K562 (cell line): ENCODE results near the gene SETD5. TPM values are rescaled to one million over a fixed set of nuclear protein-coding genes. Genes with fewer than 3 reads are reported as not detected.

Source experiments
- ATF1 ChIP-seq, 2 experiments: fragments of 450-650 bp in 1 of 2; IDR thresholded peaks; 2 replicates each; pipeline ENCODE4 v1.6.1; 2016; ENCODE audit warnings: missing compliant biosample characterization in 1 of 2, missing genetic modification characterization in 1 of 2
- BMI1 ChIP-seq: fragments of 150-350 bp; IDR thresholded peaks from 2 replicates; pipeline ENCODE4 v1.6.1; 2014; ENCODE audit warnings: low read length
- CCAR2 ChIP-seq: fragments of 200-400 bp; formaldehyde crosslinking; IDR thresholded peaks from 2 replicates; pipeline ENCODE4 v1.6.1; 2017; ENCODE audit warnings: mild to moderate bottlenecking, low read depth, low read length
- CHD2 ChIP-seq: IDR thresholded peaks from 2 replicates; pipeline ENCODE4 v1.6.1; 2011; ENCODE audit warnings: low read depth, low read length
- CREM ChIP-seq: IDR thresholded peaks from 2 replicates; pipeline ENCODE4 v1.6.1; 2014; ENCODE audit warnings: antibody characterized with exemption, low read depth
- GATAD2A ChIP-seq: fragments of 450-650 bp; IDR thresholded peaks from 2 replicates; pipeline ENCODE4 v1.6.1; 2017
- KLF16 ChIP-seq: IDR thresholded peaks from 2 replicates; pipeline ENCODE4 v1.6.1; 2016; ENCODE audit warnings: antibody characterized with exemption
- RB1 ChIP-seq: fragments of 450-650 bp; IDR thresholded peaks from 2 replicates; pipeline ENCODE4 v1.6.1; 2017; ENCODE audit warnings: low read depth, mild to moderate bottlenecking
- RBM34 ChIP-seq: fragments of 200-400 bp; formaldehyde crosslinking; IDR thresholded peaks from 2 replicates; pipeline ENCODE4 v1.6.1; 2018; ENCODE audit warnings: low read length, borderline replicate concordance; ENCODE audit not compliant: insufficient read depth
- SAFB2 ChIP-seq: fragments of 200-400 bp; formaldehyde crosslinking; IDR thresholded peaks from 2 replicates; pipeline ENCODE4 v1.6.1; 2018; ENCODE audit warnings: borderline replicate concordance, low read length, low read depth, moderate library complexity; ENCODE audit not compliant: severe bottlenecking
- SMARCC2 ChIP-seq: fragments of 450-650 bp; IDR thresholded peaks from 2 replicates; pipeline ENCODE4 v1.6.1; 2017; ENCODE audit warnings: antibody characterized with exemption, moderate library complexity, mild to moderate bottlenecking, low read depth
- SNIP1 ChIP-seq: fragments of 450-650 bp; IDR thresholded peaks from 2 replicates; pipeline ENCODE4 v1.7.1; 2017; ENCODE audit warnings: low read depth, mild to moderate bottlenecking
- SRF ChIP-seq, 2 experiments: fragments of 250-450, 450-650 bp in 1 of 2; sonication (Bioruptor Pico) in 1 of 2; sonication (generic) in 1 of 2; formaldehyde crosslinking; IDR thresholded peaks; 2 replicates each; pipeline versions ENCODE4 v1.5.0 to v1.5.1; 2020 to 2022; ENCODE audit warnings: mild to moderate bottlenecking in 1 of 2, missing genetic modification reagents in 1 of 2
- STAG1 ChIP-seq: sonication (generic); formaldehyde crosslinking; IDR thresholded peaks from 2 replicates; pipeline ENCODE4 v1.5.0; 2020; ENCODE audit warnings: missing genetic modification reagents, borderline replicate concordance
- STAT5B ChIP-seq: fragments of 250-450 bp; sonication (Bioruptor Pico); IDR thresholded peaks from 2 replicates; pipeline ENCODE4 v1.8.0; 2021; ENCODE audit warnings: mild to moderate bottlenecking, inconsistent platforms
- TBP ChIP-seq: optimal IDR thresholded peaks from 2 replicates; pipeline ENCODE3; 2011; ENCODE audit warnings: low read depth, low read length, improper control_type of control experiment
- TGIF2 ChIP-seq: sonication (generic); formaldehyde crosslinking; IDR thresholded peaks from 2 replicates; pipeline ENCODE4 v1.8.1; 2022; ENCODE audit warnings: mild to moderate bottlenecking, missing genetic modification reagents, moderate library complexity
- THAP7 ChIP-seq: fragments of 250-450 bp; sonication (Bioruptor Pico); IDR thresholded peaks from 2 replicates; pipeline ENCODE4 v1.5.0; 2021
- TRIM28 ChIP-seq: fragments of 450-650 bp; IDR thresholded peaks from 2 replicates; pipeline ENCODE4 v1.6.1; 2017
- TSC22D4 ChIP-seq: fragments of 450-650 bp; IDR thresholded peaks from 2 replicates; pipeline ENCODE4 v1.6.1; 2016; ENCODE audit warnings: missing genetic modification characterization, missing biosample characterization, control low read depth
- ZEB2 ChIP-seq: fragments of 450-650 bp; IDR thresholded peaks from 2 replicates; pipeline ENCODE4 v1.6.1; 2016
- ZFP30 ChIP-seq: fragments of 250-450 bp; sonication (Bioruptor Pico); IDR thresholded peaks from 2 replicates; pipeline ENCODE4 v1.8.0; 2022; ENCODE audit warnings: moderate library complexity, mild to moderate bottlenecking, inconsistent platforms, borderline replicate concordance
- ZNF12 ChIP-seq: sonication (generic); formaldehyde crosslinking; IDR thresholded peaks from 2 replicates; pipeline ENCODE4 v1.4.0; 2020; ENCODE audit warnings: mild to moderate bottlenecking, missing genetic modification reagents
- ZNF174 ChIP-seq: fragments of 250-450 bp; sonication (Bioruptor Pico); IDR thresholded peaks from 2 replicates; pipeline ENCODE4 v1.4.0; 2020; ENCODE audit warnings: mild to moderate bottlenecking
- polyA plus RNA-seq, 8 experiments: library from polyadenylated mRNA; depleted of rRNA in 4 of 8; stranded (reverse) in 5 of 8; unstranded in 3 of 8; fragments of >200 nt; fragmentation: Nextera tagmentation in 2 of 8; fragmentation: Illumina TruSeq in 1 of 8; extraction: Ambion mirVana in 2 of 8; extraction: Trizol in 1 of 8; gene quantifications; 2 replicates each; pipeline versions ENCODE4 v1.2.1 to v1.2.3, GENCODE V29; 2011 to 2014; ENCODE audit warnings: inconsistent platforms in 1 of 8, missing spikeins in 1 of 8
- total RNA-seq, 7 experiments: library from RNA; depleted of rRNA in 6 of 7; stranded (reverse); fragments of >200 nt in 6 of 7; fragmentation: Illumina TruSeq in 2 of 7; extraction: Trizol in 2 of 7; gene quantifications; 2 replicates each; pipeline versions ENCODE4 v1.2.1 to v1.2.3, GENCODE V29; 2011 to 2021; ENCODE audit warnings: low replicate concordance in 1 of 7
- TF ChIP-seq, protein P1 (sequence below): fragments of 250-450 bp; sonication (Bioruptor Pico); IDR thresholded peaks from 2 replicates; pipeline ENCODE4 v1.8.0; 2021; ENCODE audit warnings: borderline replicate concordance, mild to moderate bottlenecking, moderate library complexity; ENCODE audit not compliant: poor library complexity, severe bottlenecking
- TF ChIP-seq, protein P2 (sequence below): sonication (generic); formaldehyde crosslinking; IDR thresholded peaks from 2 replicates; pipeline ENCODE4 v1.8.1; 2022; ENCODE audit warnings: missing genetic modification reagents
- TF ChIP-seq, protein P3 (sequence below): sonication (generic); formaldehyde crosslinking; IDR thresholded peaks from 2 replicates; pipeline ENCODE4 v1.8.0; 2022; ENCODE audit warnings: missing genetic modification reagents, mild to moderate bottlenecking, moderate library complexity, borderline replicate concordance
- TF ChIP-seq, protein P4 (sequence below), 2 experiments: fragments of 450-650 bp; IDR thresholded peaks; 2 replicates each; pipeline ENCODE4 v1.6.1; 2016

The SETD5 gene
- total and polyA plus RNA-seq, 9 of the 15 experiments (the other 6 are each of a cell fraction or from before 2014, with no cell fraction given): 20.8 to 135 (median 87.2) TPM

GRCh38 chr3:9396301-9396631, 1.1 kb upstream of the SETD5 start (continued):
- TF ChIP-seq, protein P1, sequence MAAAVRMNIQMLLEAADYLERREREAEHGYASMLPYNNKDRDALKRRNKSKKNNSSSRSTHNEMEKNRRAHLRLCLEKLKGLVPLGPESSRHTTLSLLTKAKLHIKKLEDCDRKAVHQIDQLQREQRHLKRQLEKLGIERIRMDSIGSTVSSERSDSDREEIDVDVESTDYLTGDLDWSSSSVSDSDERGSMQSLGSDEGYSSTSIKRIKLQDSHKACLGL: no peak
- TF ChIP-seq CHD2: peak; percentile 68; the same call in 1 of the 2 replicates
- no peak for TF ChIP-seq KLF16
- TF ChIP-seq, protein P2, sequence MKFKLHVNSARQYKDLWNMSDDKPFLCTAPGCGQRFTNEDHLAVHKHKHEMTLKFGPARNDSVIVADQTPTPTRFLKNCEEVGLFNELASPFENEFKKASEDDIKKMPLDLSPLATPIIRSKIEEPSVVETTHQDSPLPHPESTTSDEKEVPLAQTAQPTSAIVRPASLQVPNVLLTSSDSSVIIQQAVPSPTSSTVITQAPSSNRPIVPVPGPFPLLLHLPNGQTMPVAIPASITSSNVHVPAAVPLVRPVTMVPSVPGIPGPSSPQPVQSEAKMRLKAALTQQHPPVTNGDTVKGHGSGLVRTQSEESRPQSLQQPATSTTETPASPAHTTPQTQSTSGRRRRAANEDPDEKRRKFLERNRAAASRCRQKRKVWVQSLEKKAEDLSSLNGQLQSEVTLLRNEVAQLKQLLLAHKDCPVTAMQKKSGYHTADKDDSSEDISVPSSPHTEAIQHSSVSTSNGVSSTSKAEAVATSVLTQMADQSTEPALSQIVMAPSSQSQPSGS (CRISPR knock-in tag): no peak
- TF ChIP-seq SNIP1: no peak
- no peak for TF ChIP-seq ATF1 (CRISPR knock-in tag; IDR thresholded peaks at IDR 0.05)
- TF ChIP-seq ATF1 (tag; IDR thresholded peaks at IDR 0.05): no peak
- no peak for TF ChIP-seq TBP
- TF ChIP-seq, protein P3, sequence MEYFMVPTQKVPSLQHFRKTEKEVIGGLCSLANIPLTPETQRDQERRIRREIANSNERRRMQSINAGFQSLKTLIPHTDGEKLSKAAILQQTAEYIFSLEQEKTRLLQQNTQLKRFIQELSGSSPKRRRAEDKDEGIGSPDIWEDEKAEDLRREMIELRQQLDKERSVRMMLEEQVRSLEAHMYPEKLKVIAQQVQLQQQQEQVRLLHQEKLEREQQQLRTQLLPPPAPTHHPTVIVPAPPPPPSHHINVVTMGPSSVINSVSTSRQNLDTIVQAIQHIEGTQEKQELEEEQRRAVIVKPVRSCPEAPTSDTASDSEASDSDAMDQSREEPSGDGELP: peak; percentile 81
- no peak for TF ChIP-seq GATAD2A
- TF ChIP-seq ZNF174: no peak
- no peak for TF ChIP-seq STAG1 (CRISPR knock-in tag)
- TF ChIP-seq TGIF2: no peak
- TF ChIP-seq SMARCC2: no peak
- no peak for TF ChIP-seq STAT5B (CRISPR knock-in tag)
- TF ChIP-seq ZNF12: peak; percentile 78; the same call in 1 of the 2 replicates
- TF ChIP-seq SAFB2: no peak
- no peak for TF ChIP-seq TSC22D4
- no peak for TF ChIP-seq ZFP30 (CRISPR knock-in tag)
- TF ChIP-seq THAP7: no peak
- no peak for TF ChIP-seq RBM34
- TF ChIP-seq CCAR2: no peak
- TF ChIP-seq ZEB2: peak; percentile 11; the same call in 1 of the 2 replicates
- TF ChIP-seq SRF (CRISPR knock-in tag; IDR thresholded peaks at IDR 0.05): peak in 1 of 2 experiments; percentile 91; a peak in 2 of 4 replicates
- TF ChIP-seq RB1: no peak
- TF ChIP-seq, protein P4, sequence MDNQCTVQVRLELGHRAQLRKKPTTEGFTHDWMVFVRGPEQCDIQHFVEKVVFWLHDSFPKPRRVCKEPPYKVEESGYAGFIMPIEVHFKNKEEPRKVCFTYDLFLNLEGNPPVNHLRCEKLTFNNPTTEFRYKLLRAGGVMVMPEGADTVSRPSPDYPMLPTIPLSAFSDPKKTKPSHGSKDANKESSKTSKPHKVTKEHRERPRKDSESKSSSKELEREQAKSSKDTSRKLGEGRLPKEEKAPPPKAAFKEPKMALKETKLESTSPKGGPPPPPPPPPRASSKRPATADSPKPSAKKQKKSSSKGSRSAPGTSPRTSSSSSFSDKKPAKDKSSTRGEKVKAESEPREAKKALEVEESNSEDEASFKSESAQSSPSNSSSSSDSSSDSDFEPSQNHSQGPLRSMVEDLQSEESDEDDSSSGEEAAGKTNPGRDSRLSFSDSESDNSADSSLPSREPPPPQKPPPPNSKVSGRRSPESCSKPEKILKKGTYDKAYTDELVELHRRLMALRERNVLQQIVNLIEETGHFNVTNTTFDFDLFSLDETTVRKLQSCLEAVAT (IDR thresholded peaks at IDR 0.05): 0 out of 4 replicates have a peak, but pooled peaks of 1 of the 2 experiments have one; percentile 54
- no peak for TF ChIP-seq TRIM28
- peak; percentile 80; the same call in 1 of the 2 replicates for TF ChIP-seq CREM
- TF ChIP-seq BMI1: no peak
